CD4-positive, alpha-beta T cell (primary cell): Measurements from ENCODE around the gene OR10D3. TPM values are rescaled to one million over a fixed set of nuclear protein-coding genes. Genes with fewer than 3 reads are reported as not detected.

ENCODE experiments used
- ATAC-seq: fragments of 200-7000 bp; cut with Tn5 transposase; one replicate; pipeline ENCODE4 v1.10.0; 2022; ENCODE audit warnings: mild to moderate bottlenecking; ENCODE audit not compliant: poor library complexity
- CTCF ChIA-PET: fragments of 350-600 bp; sonication (Branson Sonifier 250); formaldehyde crosslinking; loops from one replicate; lab custom pipeline; 2021; ENCODE audit warnings: antibody characterized with exemption, inconsistent platforms; lab: Charles Lee
- POLR2A ChIA-PET: fragments of 350-600 bp; sonication (Branson Sonifier 250); formaldehyde crosslinking; loops from one replicate; lab custom pipeline; 2021; ENCODE audit warnings: antibody characterized with exemption, inconsistent platforms; lab: Charles Lee
- DNase-seq, 14 experiments: peaks; one replicate each; pipeline ENCODE4 v3.0.0-alpha.2; 2013 to 2020; ENCODE audit warnings: mixed read lengths in 2 of 14
- H3K27ac ChIP-seq, 2 donors: one replicate each; pipeline versions ENCODE4 v1.5.1 to v1.7.0; 2013; ENCODE audit warnings: low read length in 2 of 2, low read depth in 1 of 2, mild to moderate bottlenecking in 1 of 2
- H3K27me3 ChIP-seq, 2 experiments: 1 replicate in 1 of 2; 2 replicates in 1 of 2; pipeline versions ENCODE4 v1.6.1 to v1.7.0; 2013; ENCODE audit warnings: low read length in 2 of 2, control low read depth in 1 of 2, mild to moderate bottlenecking in 1 of 2, moderate library complexity in 1 of 2; ENCODE audit not compliant: insufficient read depth in 2 of 2, control insufficient read depth in 1 of 2
- H3K36me3 ChIP-seq: one replicate; pipeline ENCODE4 v1.6.1; 2013; ENCODE audit warnings: low read length, control low read depth; ENCODE audit not compliant: insufficient read depth
- H3K4me1 ChIP-seq: one replicate; pipeline ENCODE4 v1.6.1; 2013; ENCODE audit warnings: low read length, control low read depth; ENCODE audit not compliant: insufficient read depth
- H3K4me3 ChIP-seq: one replicate; pipeline ENCODE4 v1.5.1; 2013; ENCODE audit warnings: mild to moderate bottlenecking, low read length, moderate library complexity
- H3K9me3 ChIP-seq, 2 experiments: 1 replicate in 1 of 2; 2 replicates in 1 of 2; pipeline versions ENCODE4 v1.6.1 to v1.7.0; 2013; ENCODE audit warnings: low read length in 2 of 2, mild to moderate bottlenecking in 2 of 2, control low read depth in 1 of 2, moderate library complexity in 1 of 2; ENCODE audit not compliant: control insufficient read depth in 1 of 2, insufficient read depth in 1 of 2
- H3K27ac Mint-ChIP-seq: one replicate; pipeline ENCODE4 v1.8.0; 2020; ENCODE audit warnings: mixed read lengths
- H3K27me3 Mint-ChIP-seq: one replicate; pipeline ENCODE4 v1.8.0; 2021; ENCODE audit warnings: mixed read lengths
- H3K36me3 Mint-ChIP-seq: one replicate; pipeline ENCODE4 v1.8.0; 2021; ENCODE audit warnings: low read depth, mixed read lengths
- H3K4me1 Mint-ChIP-seq: one replicate; pipeline ENCODE4 v1.8.0; 2021; ENCODE audit warnings: low read depth, mixed read lengths
- H3K4me3 Mint-ChIP-seq: one replicate; pipeline ENCODE4 v1.8.0; 2020; ENCODE audit warnings: mild to moderate bottlenecking, mixed read lengths
- H3K9me3 Mint-ChIP-seq: one replicate; pipeline ENCODE4 v1.8.0; 2020; ENCODE audit warnings: mixed read lengths
- CTCF ChIP-seq: fragments of 200-600 bp; IDR thresholded peaks from one replicate; pipeline ENCODE4 v1.8.0; 2022; ENCODE audit warnings: antibody characterized with exemption, mild to moderate bottlenecking
- intact Hi-C, 2 experiments: fragments of 100-400 bp; cut with DNase I in 1 of 2; cut with micrococcal nuclease in 1 of 2; formaldehyde crosslinking; loops; one replicate each; pipeline versions ENCODE4 v1.15.1 to v1.9.0; 2023 to 2025; cut with DNase I, micrococcal nuclease
- polyA plus RNA-seq, 2 donors: library from polyadenylated mRNA; unstranded; fragments of 120-200 nt; gene quantifications; one replicate each; pipeline ENCODE4 v1.2.1, GENCODE V29; 2013
- total RNA-seq, 174 experiments: library from RNA in 2 of 174; stranded (reverse) in 2 of 174; gene quantifications; one replicate each; pipeline ENCODE4 v1.2.3 and lab custom pipeline; 2021 to 2026

OR10D3 gene
- total RNA-seq (not detected), total RNA-seq (lab: John Stamatoyannopoulos, UW) (0 to 0.06 (median 0) reads per million in 172 experiments)
- polyA plus RNA-seq (2013, experiment 1 of 2), result not detected
- polyA plus RNA-seq (2013, experiment 2 of 2), result not detected

GRCh38 chr11:124183068-124183467 lies at the start of gene OR10D3:
OR10D3 (plus strand) TSS chr11:124183345; CDS start chr11:124185270, 1,925 bp downstream.
- Histone ChIP-seq H3K27ac (no peak within 1 kb of the TSS), H3K4me3 (no peak within 1 kb of the TSS), H3K36me3 (no peaks in the 10 kb centered on the region), H3K27me3 (peaks cover 0 to 4% of the 10 kb centered on the region in 2 experiments), H3K9me3 (no peaks in the 10 kb centered on the region), H3K4me1 (no peaks in the 10 kb centered on the region)
- ChIA-PET POLR2A (no interaction called here), CTCF (no interaction called here)
- DNase-seq, result no peak
- H3K27ac Mint-ChIP-seq, result no peak within 1 kb of the TSS
- TF ChIP-seq CTCF, result no peak
- peaks cover 28% of the 10 kb centered on the region for H3K27me3 Mint-ChIP-seq
- no peaks in the 10 kb centered on the region for H3K9me3 Mint-ChIP-seq
- H3K4me3 Mint-ChIP-seq, result no peak within 1 kb of the TSS
- H3K4me1 Mint-ChIP-seq, result no peaks in the 10 kb centered on the region
- intact Hi-C loops, result no loop called here
- ATAC-seq, result no peak
- no peaks in the 10 kb centered on the region for H3K36me3 Mint-ChIP-seq

GRCh38 chr11:124143034-124143433 lies 40.1 kb upstream of the OR10D3 start:
- H3K4me1 ChIP-seq, result no peaks in the 10 kb centered on the region
- no peak overlapping the region for H3K27ac ChIP-seq
- peaks cover 53% of the 10 kb centered on the region for H3K36me3 Mint-ChIP-seq
- DNase-seq (no peak), ATAC-seq (no peak)
- no peaks in the 10 kb centered on the region for H3K36me3 ChIP-seq
- POLR2A ChIA-PET, result no interaction called here
- no peak overlapping the region for H3K27ac Mint-ChIP-seq
- CTCF ChIA-PET, result no interaction called here
- H3K4me3 ChIP-seq, result no peak overlapping the region
- peaks cover 5% of the 10 kb centered on the region for H3K9me3 Mint-ChIP-seq
- intact Hi-C loops, result no loop called here
- no peak overlapping the region for H3K4me3 Mint-ChIP-seq
- H3K27me3 Mint-ChIP-seq, result no peaks in the 10 kb centered on the region
- no peaks in the 10 kb centered on the region for H3K27me3 ChIP-seq
- H3K4me1 Mint-ChIP-seq, result no peaks in the 10 kb centered on the region
- H3K9me3 ChIP-seq, result no peaks in the 10 kb centered on the region
- TF ChIP-seq CTCF, result no peak

GRCh38 chr11:124147951-124148350 lies 35.2 kb upstream of the OR10D3 start:
- H3K4me3 Mint-ChIP-seq, result no peak overlapping the region
- Histone ChIP-seq H3K27me3 (no peaks in the 10 kb centered on the region), H3K4me1 (no peaks in the 10 kb centered on the region), H3K4me3 (no peak overlapping the region), H3K27ac (no peak overlapping the region), H3K36me3 (no peaks in the 10 kb centered on the region), H3K9me3 (no peaks in the 10 kb centered on the region)
- intact Hi-C loops, result no loop called here
- TF ChIP-seq CTCF, result no peak
- H3K27ac Mint-ChIP-seq, result no peak overlapping the region
- H3K27me3 Mint-ChIP-seq, result no peaks in the 10 kb centered on the region
- no peaks in the 10 kb centered on the region for H3K4me1 Mint-ChIP-seq
- ChIA-PET POLR2A (no interaction called here), CTCF (no interaction called here)
- no peak for ATAC-seq
- peaks cover 2% of the 10 kb centered on the region for H3K9me3 Mint-ChIP-seq
- no peak for DNase-seq
- H3K36me3 Mint-ChIP-seq, result peaks cover 12% of the 10 kb centered on the region
